Measurements from ENCODE around the gene ZNF652.
"Not testable (repeated sequence)": the region's sequence is repeated elsewhere in the genome, so short reads cannot be mapped to it uniquely, and the experiment has no call there.

Gene ZNF652

GRCh38 chr17:49297141-49297540 is 64.9 kb downstream of the ZNF652 start:
- Histone ChIP-seq H3K27ac (ENCODE audit: low read depth, low read length) (no peak overlapping the region), H3K36me3 (ENCODE audit: control insufficient read depth in 1 of 2, insufficient read depth in 2 of 2, low read length in 2 of 2) (peaks cover 21 to 41% of the 10 kb centered on the region in 2 donors), H3K27me3 (ENCODE audit: control insufficient read depth in 1 of 2, insufficient read depth in 2 of 2, low read length in 2 of 2) (no peaks in the 10 kb centered on the region), H3K4me1 (ENCODE audit: control insufficient read depth in 1 of 2, insufficient read depth in 2 of 2, low read length in 2 of 2) (no peaks in the 10 kb centered on the region), H3K9me3 (ENCODE audit: control insufficient read depth in 1 of 2, low read length in 2 of 2) (no peaks in the 10 kb centered on the region), H3K9ac (ENCODE audit: low read depth in 1 of 2, low read length in 2 of 2) (no peak overlapping the region), H3K4me3 (ENCODE audit: low read depth in 1 of 2, low read length in 2 of 2) (no peak overlapping the region)

- Histone ChIP-seq H3K36me3 (ENCODE audit: control insufficient read depth in 1 of 2, insufficient read depth in 2 of 2, low read length in 2 of 2) (peaks cover 29 to 43% of the 10 kb centered on the region in 2 donors), H3K4me3 (ENCODE audit: low read depth in 1 of 2, low read length in 2 of 2) (no peak overlapping the region), H3K27me3 (ENCODE audit: control insufficient read depth in 1 of 2, insufficient read depth in 2 of 2, low read length in 2 of 2) (no peaks in the 10 kb centered on the region), H3K9me3 (ENCODE audit: control insufficient read depth in 1 of 2, low read length in 2 of 2) (no peaks in the 10 kb centered on the region), H3K4me1 (ENCODE audit: control insufficient read depth in 1 of 2, insufficient read depth in 2 of 2, low read length in 2 of 2) (no peaks in the 10 kb centered on the region), H3K27ac (ENCODE audit: low read depth, low read length) (no peak overlapping the region), H3K9ac (ENCODE audit: low read depth in 1 of 2, low read length in 2 of 2) (no peak overlapping the region)
Observed at GRCh38 chr17:49294122-49294521, 67.9 kb downstream of the ZNF652 start.

- Histone ChIP-seq H3K9ac (ENCODE audit: low read depth in 1 of 2, low read length in 2 of 2) (no peak overlapping the region), H3K27me3 (ENCODE audit: control insufficient read depth in 1 of 2, insufficient read depth in 2 of 2, low read length in 2 of 2) (no peaks in the 10 kb centered on the region), H3K27ac (ENCODE audit: low read depth, low read length) (no peak overlapping the region), H3K4me1 (ENCODE audit: control insufficient read depth in 1 of 2, insufficient read depth in 2 of 2, low read length in 2 of 2) (no peaks in the 10 kb centered on the region), H3K4me3 (ENCODE audit: low read depth in 1 of 2, low read length in 2 of 2) (no peak overlapping the region), H3K9me3 (ENCODE audit: control insufficient read depth in 1 of 2, low read length in 2 of 2) (no peaks in the 10 kb centered on the region), H3K36me3 (ENCODE audit: control insufficient read depth in 1 of 2, insufficient read depth in 2 of 2, low read length in 2 of 2) (peaks cover 19 to 33% of the 10 kb centered on the region in 2 donors)
Observed at GRCh38 chr17:49292901-49293300, 69.1 kb downstream of the ZNF652 start.

- H3K9ac ChIP-seq (ENCODE audit: low read depth in 1 of 2, low read length in 2 of 2), result no peak overlapping the region
- no peaks in the 10 kb centered on the region for H3K9me3 ChIP-seq (ENCODE audit: control insufficient read depth in 1 of 2, low read length in 2 of 2)
- H3K36me3 ChIP-seq (ENCODE audit: control insufficient read depth in 1 of 2, insufficient read depth in 2 of 2, low read length in 2 of 2), result peaks cover 12 to 24% of the 10 kb centered on the region in 2 donors
- H3K27ac ChIP-seq (ENCODE audit: low read depth, low read length), result no peak overlapping the region
- H3K27me3 ChIP-seq (ENCODE audit: control insufficient read depth in 1 of 2, insufficient read depth in 2 of 2, low read length in 2 of 2), result no peaks in the 10 kb centered on the region
- H3K4me3 ChIP-seq (ENCODE audit: low read depth in 1 of 2, low read length in 2 of 2), result no peak overlapping the region
- H3K4me1 ChIP-seq (ENCODE audit: control insufficient read depth in 1 of 2, insufficient read depth in 2 of 2, low read length in 2 of 2), result no peaks in the 10 kb centered on the region
Observed at GRCh38 chr17:49291929-49292328, 70.1 kb downstream of the ZNF652 start.

GRCh38 chr17:49290690-49291359 is 71.2 kb downstream of the ZNF652 start:
- no peak overlapping the region for H3K4me3 ChIP-seq (ENCODE audit: low read depth in 1 of 2, low read length in 2 of 2)
- peaks cover 12 to 24% of the 10 kb centered on the region in 2 donors for H3K36me3 ChIP-seq (ENCODE audit: control insufficient read depth in 1 of 2, insufficient read depth in 2 of 2, low read length in 2 of 2)
- no peak overlapping the region for H3K9ac ChIP-seq (ENCODE audit: low read depth in 1 of 2, low read length in 2 of 2)
- no peak overlapping the region for H3K27ac ChIP-seq (ENCODE audit: low read depth, low read length)
- no peaks in the 10 kb centered on the region for H3K9me3 ChIP-seq (ENCODE audit: control insufficient read depth in 1 of 2, low read length in 2 of 2)
- no peaks in the 10 kb centered on the region for H3K4me1 ChIP-seq (ENCODE audit: control insufficient read depth in 1 of 2, insufficient read depth in 2 of 2, low read length in 2 of 2)
- H3K27me3 ChIP-seq (ENCODE audit: control insufficient read depth in 1 of 2, insufficient read depth in 2 of 2, low read length in 2 of 2), result no peaks in the 10 kb centered on the region

DNA sequence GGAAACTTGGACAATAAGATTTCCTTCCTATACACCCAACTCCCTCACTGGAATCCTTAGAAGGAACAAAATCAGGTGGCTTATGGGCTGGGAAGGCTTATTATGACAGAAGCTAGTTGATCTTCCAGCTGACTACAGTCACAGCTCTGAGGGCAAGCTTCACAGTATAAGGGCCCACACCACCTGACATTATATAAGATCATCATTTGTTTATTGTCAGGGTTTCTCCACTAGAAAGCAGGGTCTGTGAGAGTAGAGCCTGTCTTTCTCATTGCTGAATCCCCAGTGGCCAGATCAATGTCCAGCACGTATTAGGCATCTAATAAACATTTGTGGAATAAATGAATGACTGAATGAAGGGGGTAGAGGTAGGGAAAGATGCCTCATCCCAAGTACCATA is 73.7 kb downstream of the ZNF652 start:
- no peaks in the 10 kb centered on the region for H3K9me3 ChIP-seq (ENCODE audit: control insufficient read depth in 1 of 2, low read length in 2 of 2)
- H3K27me3 ChIP-seq (ENCODE audit: control insufficient read depth in 1 of 2, insufficient read depth in 2 of 2, low read length in 2 of 2), result no peaks in the 10 kb centered on the region
- H3K9ac ChIP-seq (ENCODE audit: low read depth in 1 of 2, low read length in 2 of 2), result no peak overlapping the region
- H3K4me1 ChIP-seq (ENCODE audit: control insufficient read depth in 1 of 2, insufficient read depth in 2 of 2, low read length in 2 of 2), result no peaks in the 10 kb centered on the region
- peaks cover 12 to 24% of the 10 kb centered on the region in 2 donors for H3K36me3 ChIP-seq (ENCODE audit: control insufficient read depth in 1 of 2, insufficient read depth in 2 of 2, low read length in 2 of 2)
- no peak overlapping the region for H3K27ac ChIP-seq (ENCODE audit: low read depth, low read length)
- no peak overlapping the region for H3K4me3 ChIP-seq (ENCODE audit: low read depth in 1 of 2, low read length in 2 of 2)

- Histone ChIP-seq H3K36me3 (ENCODE audit: control insufficient read depth in 1 of 2, insufficient read depth in 2 of 2, low read length in 2 of 2) (peaks cover 12 to 19% of the 10 kb centered on the region in 2 donors), H3K4me3 (ENCODE audit: low read depth in 1 of 2, low read length in 2 of 2) (no peak overlapping the region), H3K4me1 (ENCODE audit: control insufficient read depth in 1 of 2, insufficient read depth in 2 of 2, low read length in 2 of 2) (no peaks in the 10 kb centered on the region), H3K27ac (ENCODE audit: low read depth, low read length) (no peak overlapping the region), H3K27me3 (ENCODE audit: control insufficient read depth in 1 of 2, insufficient read depth in 2 of 2, low read length in 2 of 2) (no peaks in the 10 kb centered on the region), H3K9ac (ENCODE audit: low read depth in 1 of 2, low read length in 2 of 2) (no peak overlapping the region), H3K9me3 (ENCODE audit: control insufficient read depth in 1 of 2, low read length in 2 of 2) (no peaks in the 10 kb centered on the region)
Observed at GRCh38 chr17:49287481-49287880, 74.6 kb downstream of the ZNF652 start.

DNA sequence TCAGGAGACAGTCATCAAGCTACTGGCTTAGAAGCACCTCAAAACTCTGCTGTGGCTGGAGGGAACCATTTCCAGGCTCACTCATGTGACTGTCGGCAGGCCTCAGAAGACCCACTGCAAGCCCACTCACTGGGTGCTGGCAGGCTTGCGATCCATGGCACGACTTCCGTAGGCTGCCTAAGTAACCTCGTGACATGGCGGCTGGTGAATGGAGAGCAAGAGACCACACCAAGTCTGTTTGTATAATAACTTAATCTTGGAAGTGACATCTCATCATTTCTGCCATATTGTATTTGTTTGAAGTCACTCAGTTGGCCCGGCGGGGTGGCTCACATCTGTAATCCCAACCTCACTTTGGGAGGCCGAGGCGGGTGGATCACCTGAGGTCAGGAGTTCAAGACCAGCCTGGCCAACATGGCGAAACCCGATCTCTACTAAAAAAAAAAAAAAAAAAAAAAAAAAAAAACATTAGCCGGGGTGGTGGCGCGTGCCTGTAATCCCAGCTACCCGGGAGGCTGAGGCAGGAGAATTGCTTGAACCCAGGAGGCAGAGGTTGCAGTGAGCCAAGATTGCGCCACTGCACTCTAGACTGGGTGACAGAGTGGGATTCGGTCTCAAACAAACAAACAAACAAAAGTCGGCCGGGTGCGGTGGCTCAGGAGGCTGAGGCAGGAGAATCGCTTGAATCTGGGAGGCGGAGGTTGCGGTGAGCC is 75.6 kb downstream of the ZNF652 start:
- not testable (repeated sequence) for H3K27ac ChIP-seq (ENCODE audit: low read depth, low read length); H3K27me3 ChIP-seq (ENCODE audit: control insufficient read depth in 1 of 2, insufficient read depth in 2 of 2, low read length in 2 of 2); H3K9me3 ChIP-seq (ENCODE audit: control insufficient read depth in 1 of 2, low read length in 2 of 2); H3K9ac ChIP-seq (ENCODE audit: low read depth in 1 of 2, low read length in 2 of 2); H3K4me1 ChIP-seq (ENCODE audit: control insufficient read depth in 1 of 2, insufficient read depth in 2 of 2, low read length in 2 of 2); H3K4me3 ChIP-seq (ENCODE audit: low read depth in 1 of 2, low read length in 2 of 2)
- peaks cover 10 to 12% of the 10 kb centered on the region in 2 donors for H3K36me3 ChIP-seq (ENCODE audit: control insufficient read depth in 1 of 2, insufficient read depth in 2 of 2, low read length in 2 of 2)

GRCh38 chr17:49285716-49286115 is 76.3 kb downstream of the ZNF652 start:
- H3K27ac ChIP-seq (ENCODE audit: low read depth, low read length), result no peak overlapping the region
- no peaks in the 10 kb centered on the region for H3K27me3 ChIP-seq (ENCODE audit: control insufficient read depth in 1 of 2, insufficient read depth in 2 of 2, low read length in 2 of 2)
- no peak overlapping the region for H3K4me3 ChIP-seq (ENCODE audit: low read depth in 1 of 2, low read length in 2 of 2)
- no peaks in the 10 kb centered on the region for H3K4me1 ChIP-seq (ENCODE audit: control insufficient read depth in 1 of 2, insufficient read depth in 2 of 2, low read length in 2 of 2)
- H3K9ac ChIP-seq (ENCODE audit: low read depth in 1 of 2, low read length in 2 of 2), result no peak overlapping the region
- H3K9me3 ChIP-seq (ENCODE audit: control insufficient read depth in 1 of 2, low read length in 2 of 2), result no peaks in the 10 kb centered on the region
- H3K36me3 ChIP-seq (ENCODE audit: control insufficient read depth in 1 of 2, insufficient read depth in 2 of 2, low read length in 2 of 2), result peaks cover 6 to 8% of the 10 kb centered on the region in 2 donors

GRCh38 chr17:49280918-49281317 is 81.1 kb downstream of the ZNF652 start:
- H3K9ac ChIP-seq (ENCODE audit: low read depth in 1 of 2, low read length in 2 of 2), result no peak overlapping the region
- no peaks in the 10 kb centered on the region for H3K36me3 ChIP-seq (ENCODE audit: control insufficient read depth in 1 of 2, insufficient read depth in 2 of 2, low read length in 2 of 2)
- H3K9me3 ChIP-seq (ENCODE audit: control insufficient read depth in 1 of 2, low read length in 2 of 2), result no peaks in the 10 kb centered on the region
- H3K4me1 ChIP-seq (ENCODE audit: control insufficient read depth in 1 of 2, insufficient read depth in 2 of 2, low read length in 2 of 2), result no peaks in the 10 kb centered on the region
- H3K4me3 ChIP-seq (ENCODE audit: low read depth in 1 of 2, low read length in 2 of 2), result no peak overlapping the region
- H3K27ac ChIP-seq (ENCODE audit: low read depth, low read length), result no peak overlapping the region
- no peaks in the 10 kb centered on the region for H3K27me3 ChIP-seq (ENCODE audit: control insufficient read depth in 1 of 2, insufficient read depth in 2 of 2, low read length in 2 of 2)
